SW480 (cell line): Measurements from ENCODE around the gene ZNF597.
A peak's percentile ranks its signal among the peaks of the same experiment; 100 is the strongest.

Experiments used
- DNase-seq: peaks from one replicate; pipeline ENCODE4 v3.0.0-alpha.2; 2016; ENCODE audit warnings: low spot score

Gene ZNF597

GRCh38 chr16:3454631-3455147, 11.4 kb upstream of the ZNF597 start:
- DNase-seq, result no peak

- no peak for DNase-seq
Observed at GRCh38 chr16:3454093-3454492, 10.8 kb upstream of the ZNF597 start.

- no peak for DNase-seq
Observed at GRCh38 chr16:3444032-3444388, 706 bp upstream of the ZNF597 start.

GRCh38 chr16:3439637-3440036, 3.7 kb downstream of the ZNF597 start:
- no peak for DNase-seq

- no peak for DNase-seq
Observed at GRCh38 chr16:3434373-3434772, 8.9 kb downstream of the ZNF597 start.

- DNase-seq, result no peak
Observed at GRCh38 chr16:3431779-3432219, 11.5 kb downstream of the ZNF597 start.

GRCh38 chr16:3413730-3414379, 29.4 kb downstream of the ZNF597 start:
- DNase-seq, result no peak

GRCh38 chr16:3408561-3409197, 34.6 kb downstream of the ZNF597 start:
- no peak for DNase-seq

GRCh38 chr16:3401719-3402397, 41.4 kb downstream of the ZNF597 start:
- DNase-seq, result peak; percentile 8

GRCh38 chr16:3400779-3401688, 42.3 kb downstream of the ZNF597 start, which contains the start of the genes ZNF174 and ZSCAN32:
TSS of gene ZNF174 (plus strand) at chr16:3401215. CDS start at chr16:3402005, 790 bp downstream.
TSS of gene ZSCAN32 (minus strand) at chr16:3401004. CDS start at chr16:3397557, 3,447 bp downstream.
- DNase-seq, result peak; percentile 99

- no peak for DNase-seq
Observed at GRCh38 chr16:3400446-3400778, 42.9 kb downstream of the ZNF597 start.

GRCh38 chr16:3389663-3390338, 53.5 kb downstream of the ZNF597 start:
- no peak for DNase-seq

GRCh38 chr16:3388325-3388724, 55.0 kb downstream of the ZNF597 start:
- DNase-seq, result no peak

GRCh38 chr16:3383045-3383448, 60.3 kb downstream of the ZNF597 start:
- no peak for DNase-seq
